Measurements from ENCODE around the gene SKOR1. TPM values are rescaled to one million over a fixed set of nuclear protein-coding genes. Genes with fewer than 3 reads are reported as not detected.

Gene SKOR1
- total and polyA plus RNA-seq, 2 of the 4 experiments (the other 2 are of a cell fraction): 0.03 TPM; not detected in 1

- CTCF ChIA-PET: no interaction called here
- no TSS peak for BruUV-seq (replicated peaks)
- Histone ChIP-seq H3K79me1 (ENCODE audit: low read depth in 1 of 2, low read length in 2 of 2) (no peaks in the 10 kb centered on the region; a peak in 1 of 4 replicates), H3K36me3 (ENCODE audit: control insufficient read depth, insufficient read depth, low read length) (no peaks in the 10 kb centered on the region), H2AK9ac (replicated peaks; ENCODE audit: low read depth, low read length, poor library complexity) (no peak overlapping the region), H3K4me1 (ENCODE audit: control insufficient read depth, insufficient read depth, low read length) (no peaks in the 10 kb centered on the region), H3K9ac (ENCODE audit: low read depth, low read length) (no peak overlapping the region), H2AFZ (replicated peaks; ENCODE audit: low read length, poor library complexity) (no peak overlapping the region), H4K8ac (ENCODE audit: low read depth in 2 of 2, low read length in 2 of 2) (no peak overlapping the region), H3K56ac (ENCODE audit: extremely low read depth, insufficient read depth, low read length) (no peak overlapping the region), H3K27me3 (ENCODE audit: control insufficient read depth, insufficient read depth, low read length) (peaks cover 77% of the 10 kb centered on the region), H3K4me3 (ENCODE audit: insufficient read depth, low read depth, low read length) (no peak overlapping the region), H3K4ac (ENCODE audit: low read depth, low read length) (no peak overlapping the region), H4K91ac (ENCODE audit: insufficient read depth, low read depth, low read length) (no peak overlapping the region), H3K14ac (replicated peaks; ENCODE audit: low read depth, low read length) (no peak overlapping the region), H3K23ac (ENCODE audit: low read depth, low read length) (no peak overlapping the region), H2BK120ac (ENCODE audit: low read depth, low read length) (no peak overlapping the region), H3K9me3 (ENCODE audit: control insufficient read depth, insufficient read depth, low read length) (peaks cover 12% of the 10 kb centered on the region; the same call in 1 of the 2 replicates), H2AK5ac (ENCODE audit: low read depth, low read length) (no peak overlapping the region), H3K18ac (ENCODE audit: low read depth, low read length) (no peak overlapping the region), H3K4me2 (ENCODE audit: low read depth, low read length) (no peak overlapping the region), H3K27ac (ENCODE audit: insufficient read depth, low read length) (no peak overlapping the region), H2BK20ac (ENCODE audit: low read depth, low read length) (no peak overlapping the region), H3K9me1 (ENCODE audit: insufficient read depth, low read length) (no peaks in the 10 kb centered on the region; the same call in 1 of the 2 replicates), H4K5ac (ENCODE audit: low read depth, low read length) (no peak overlapping the region), H2BK5ac (ENCODE audit: low read depth, low read length, poor library complexity, severe bottlenecking) (no peak overlapping the region), H2BK15ac (ENCODE audit: low read depth, low read length) (no peak overlapping the region), H4K20me1 (ENCODE audit: insufficient read depth, low read length) (peaks cover 19% of the 10 kb centered on the region)
- TF ChIP-seq NFE2L2 (IDR thresholded peaks at IDR 0.05; ENCODE audit: low read depth, low read length): no peak
- TF ChIP-seq CTCF (conservative IDR thresholded peaks at IDR 0.05; ENCODE audit: low read depth, low read length): no peak
- TF ChIP-seq CEBPB (IDR thresholded peaks at IDR 0.05; ENCODE audit: low read depth, low read length): no peak
- no peak for TF ChIP-seq POLR2A (IDR thresholded peaks at IDR 0.05; ENCODE audit: low read depth, low read length)
- no peak for TF ChIP-seq CHD1 (IDR thresholded peaks at IDR 0.05; ENCODE audit: low read depth, low read length)
- DNase-seq (no peak), ATAC-seq (ENCODE audit: low read depth) (no peak)
- POLR2A ChIA-PET (ENCODE audit: unreplicated experiment): no interaction called here
- dilution Hi-C loops (cut with HindIII; ENCODE audit: low sequenced_read_pairs, unreplicated experiment) (no loop called here), in situ Hi-C loops (cut with MboI; ENCODE audit: low sequenced_read_pairs) (no loop called here), intact Hi-C loops (cut with micrococcal nuclease) (no loop called here)
- 6% methylated on average over 27 of the region's 50 CpGs; no CpG with 5 or more reads in 1 of the 2 experiments for WGBS, 2 experiments (ENCODE audit: extremely low coverage in 2 of 2, insufficient read length in 1 of 2)
Measured at GRCh38 chr15:67820122-67820991, 5.0 kb upstream of the SKOR1 start.
